Measurements from ENCODE around the gene CPEB2.
"Not testable (repeated sequence)": the region's sequence is repeated elsewhere in the genome, so short reads cannot be mapped to it uniquely, and the experiment has no call there.

CPEB2 gene

GRCh38 chr4:15063341-15063740 is 61.1 kb downstream of the CPEB2 start:
- DNase-seq = no peak

- no peak for DNase-seq
Measured at GRCh38 chr4:15065516-15065915, 63.2 kb downstream of the CPEB2 start.

- DNase-seq = no peak
Measured at GRCh38 chr4:15066140-15066539, 63.9 kb downstream of the CPEB2 start.

GRCh38 chr4:15068298-15068697 is 66.0 kb downstream of the CPEB2 start:
- no peak for DNase-seq

- DNase-seq = no peak
Measured at GRCh38 chr4:15075875-15076274, 73.6 kb downstream of the CPEB2 start.

GRCh38 chr4:15077969-15078368 is 75.7 kb downstream of the CPEB2 start:
- DNase-seq = no peak

GRCh38 chr4:15078682-15079642 is 76.7 kb downstream of the CPEB2 start:
- DNase-seq = no peak

GRCh38 chr4:15084780-15085179 is 82.5 kb downstream of the CPEB2 start:
- DNase-seq = no peak

- DNase-seq = not testable (repeated sequence)
Measured at GRCh38 chr4:15085762-15086161, 83.5 kb downstream of the CPEB2 start.

GRCh38 chr4:15086259-15086658 is 84.0 kb downstream of the CPEB2 start:
- DNase-seq = not testable (repeated sequence)

- no peak for DNase-seq
Measured at GRCh38 chr4:15088394-15089035, 86.2 kb downstream of the CPEB2 start.

- DNase-seq = no peak
Measured at GRCh38 chr4:15089979-15090378, 87.7 kb downstream of the CPEB2 start.

GRCh38 chr4:15100380-15100779 is 98.1 kb downstream of the CPEB2 start:
- no peak for DNase-seq

GRCh38 chr4:15100994-15101695 is 98.9 kb downstream of the CPEB2 start:
- no peak for DNase-seq

- DNase-seq = no peak
Measured at GRCh38 chr4:15104825-15105224, 102.5 kb downstream of the CPEB2 start.

GRCh38 chr4:15106399-15106798 is 104.1 kb downstream of the CPEB2 start:
- DNase-seq = no peak

GRCh38 chr4:15109600-15109999 is 107.3 kb downstream of the CPEB2 start:
- no peak for DNase-seq

GRCh38 chr4:15110120-15110571 is 107.9 kb downstream of the CPEB2 start:
- DNase-seq = no peak

GRCh38 chr4:15116509-15117079 is 114.3 kb downstream of the CPEB2 start:
- DNase-seq = no peak

- no peak for DNase-seq
Measured at GRCh38 chr4:15117270-15117946, 115.1 kb downstream of the CPEB2 start.

- DNase-seq = no peak
Measured at GRCh38 chr4:15118292-15118691, 116.0 kb downstream of the CPEB2 start.

All from central memory CD4-positive, alpha-beta T cell (primary cell).